ENCODE data around the gene KAZALD1. TPM values are rescaled to one million over a fixed set of nuclear protein-coding genes. Genes with fewer than 3 reads are reported as not detected.

The KAZALD1 gene
- total and polyA plus RNA-seq, 2 donors from 2014 or later: 9.7 to 9.8 TPM

DNA sequence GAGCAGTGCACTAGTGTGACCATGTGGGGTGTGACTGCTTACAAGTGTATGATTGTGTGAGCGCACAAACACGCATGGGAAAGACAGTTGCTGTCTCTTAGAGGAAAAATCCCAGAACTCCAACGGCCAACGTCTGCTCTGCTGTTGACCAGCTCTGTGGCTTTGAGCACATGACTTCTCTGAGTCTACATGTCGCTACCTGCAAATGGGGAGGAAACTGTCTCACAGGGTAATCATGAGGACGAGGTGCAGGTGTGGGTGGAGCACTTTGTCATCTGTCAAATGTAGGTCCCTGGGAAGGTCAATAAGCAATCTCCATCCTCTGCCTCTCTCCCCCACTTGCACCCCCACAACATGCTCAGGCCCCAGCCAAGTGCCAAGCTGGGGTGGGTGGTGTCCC lies 38.1 kb downstream of the KAZALD1 start:
- DNase-seq (no peak), FAIRE-seq (no peak)
- TF ChIP-seq, protein P1, sequence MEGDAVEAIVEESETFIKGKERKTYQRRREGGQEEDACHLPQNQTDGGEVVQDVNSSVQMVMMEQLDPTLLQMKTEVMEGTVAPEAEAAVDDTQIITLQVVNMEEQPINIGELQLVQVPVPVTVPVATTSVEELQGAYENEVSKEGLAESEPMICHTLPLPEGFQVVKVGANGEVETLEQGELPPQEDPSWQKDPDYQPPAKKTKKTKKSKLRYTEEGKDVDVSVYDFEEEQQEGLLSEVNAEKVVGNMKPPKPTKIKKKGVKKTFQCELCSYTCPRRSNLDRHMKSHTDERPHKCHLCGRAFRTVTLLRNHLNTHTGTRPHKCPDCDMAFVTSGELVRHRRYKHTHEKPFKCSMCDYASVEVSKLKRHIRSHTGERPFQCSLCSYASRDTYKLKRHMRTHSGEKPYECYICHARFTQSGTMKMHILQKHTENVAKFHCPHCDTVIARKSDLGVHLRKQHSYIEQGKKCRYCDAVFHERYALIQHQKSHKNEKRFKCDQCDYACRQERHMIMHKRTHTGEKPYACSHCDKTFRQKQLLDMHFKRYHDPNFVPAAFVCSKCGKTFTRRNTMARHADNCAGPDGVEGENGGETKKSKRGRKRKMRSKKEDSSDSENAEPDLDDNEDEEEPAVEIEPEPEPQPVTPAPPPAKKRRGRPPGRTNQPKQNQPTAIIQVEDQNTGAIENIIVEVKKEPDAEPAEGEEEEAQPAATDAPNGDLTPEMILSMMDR (IDR thresholded peaks at IDR 0.05; ENCODE audit: borderline replicate concordance, extremely low read depth, insufficient read depth): no peak
- H3K9ac ChIP-seq (ENCODE audit: low read length in 3 of 3): no peak overlapping the region
- H3K27me3 ChIP-seq (ENCODE audit: control insufficient read depth, insufficient read depth, low read length): peaks cover 2% of the 10 kb centered on the region
- H3K9me3 ChIP-seq (ENCODE audit: control insufficient read depth in 2 of 3, insufficient read depth in 1 of 3, low read length in 3 of 3): no peaks in the 10 kb centered on the region
- no peak overlapping the region for H3K27ac ChIP-seq (ENCODE audit: low read depth in 2 of 2, low read length in 2 of 2)
- H3K4me3 ChIP-seq (ENCODE audit: low read length in 3 of 3): no peak overlapping the region
- intact Hi-C loops (cut with DNase I): loop anchor here (5.0 kb wide), 1 partner anchor 42 kb away; no protein-coding TSS in a partner anchor
- H3K36me3 ChIP-seq (ENCODE audit: control insufficient read depth in 2 of 3, insufficient read depth in 3 of 3, low read length in 3 of 3): no peaks in the 10 kb centered on the region
- H3K4me1 ChIP-seq (ENCODE audit: control insufficient read depth in 2 of 3, insufficient read depth in 2 of 3, low read depth in 1 of 3, low read length in 3 of 3): no peaks in the 10 kb centered on the region

DNA sequence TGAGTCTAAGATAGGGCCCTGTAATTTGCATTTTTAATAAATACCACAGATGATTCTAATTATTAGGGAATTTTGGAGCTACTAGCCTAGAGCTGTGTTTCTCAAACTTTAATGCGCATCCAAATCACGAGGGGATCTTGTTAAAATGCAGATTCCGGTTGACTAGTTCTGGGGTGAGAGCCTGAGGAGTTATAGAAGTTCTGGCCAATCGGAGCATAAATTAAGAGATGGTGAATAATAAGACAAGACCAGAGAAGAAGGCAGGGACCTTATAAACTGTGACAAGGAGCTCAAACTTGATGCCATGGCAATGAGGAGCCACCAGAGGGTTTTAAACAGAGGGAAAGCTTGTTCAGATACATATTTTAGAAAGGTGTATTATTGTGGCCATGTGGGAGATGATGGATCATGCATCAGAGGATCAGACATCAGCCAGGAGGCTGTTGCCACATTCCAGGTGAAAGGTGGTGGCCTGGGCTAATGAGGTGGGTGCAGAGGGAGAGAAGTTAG lies 39.6 kb downstream of the KAZALD1 start:
- Histone ChIP-seq H3K36me3 (ENCODE audit: control insufficient read depth in 2 of 3, insufficient read depth in 3 of 3, low read length in 3 of 3) (no peaks in the 10 kb centered on the region), H3K9ac (ENCODE audit: low read length in 3 of 3) (no peak overlapping the region), H3K4me3 (ENCODE audit: low read length in 3 of 3) (no peak overlapping the region), H3K27me3 (ENCODE audit: control insufficient read depth, insufficient read depth, low read length) (peaks cover 2% of the 10 kb centered on the region), H3K9me3 (ENCODE audit: control insufficient read depth in 2 of 3, insufficient read depth in 1 of 3, low read length in 3 of 3) (no peaks in the 10 kb centered on the region), H3K4me1 (ENCODE audit: control insufficient read depth in 2 of 3, insufficient read depth in 2 of 3, low read depth in 1 of 3, low read length in 3 of 3) (no peaks in the 10 kb centered on the region), H3K27ac (ENCODE audit: low read depth in 2 of 2, low read length in 2 of 2) (no peak overlapping the region)
- FAIRE-seq (no peak), DNase-seq (no peak)
- TF ChIP-seq, protein P1 (IDR thresholded peaks at IDR 0.05; ENCODE audit: borderline replicate concordance, extremely low read depth, insufficient read depth): no peak
- intact Hi-C loops (cut with DNase I): no loop called here

DNA sequence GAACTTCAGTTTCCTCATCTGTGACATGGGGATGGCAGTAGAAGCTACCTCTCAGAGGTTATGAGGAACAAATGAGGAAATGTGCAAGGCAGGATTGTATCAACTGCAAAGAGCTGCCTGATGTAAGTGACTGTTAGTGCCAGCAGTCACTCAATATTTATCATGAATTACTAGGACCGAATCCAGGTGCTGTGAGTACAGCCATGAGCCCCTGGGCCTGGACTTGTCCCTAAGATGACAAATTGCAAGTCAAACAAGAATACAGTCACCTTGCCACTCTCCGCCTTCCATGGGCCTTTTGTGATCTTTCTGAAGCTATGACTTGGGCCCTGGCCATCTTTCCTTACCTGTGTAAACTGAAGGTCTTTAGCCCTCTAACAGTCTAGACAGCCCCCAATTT lies 41.6 kb downstream of the KAZALD1 start:
- Histone ChIP-seq H3K36me3 (ENCODE audit: control insufficient read depth in 2 of 3, insufficient read depth in 3 of 3, low read length in 3 of 3) (no peaks in the 10 kb centered on the region), H3K9ac (ENCODE audit: low read length in 3 of 3) (no peak overlapping the region), H3K9me3 (ENCODE audit: control insufficient read depth in 2 of 3, insufficient read depth in 1 of 3, low read length in 3 of 3) (no peaks in the 10 kb centered on the region), H3K27me3 (ENCODE audit: control insufficient read depth, insufficient read depth, low read length) (no peaks in the 10 kb centered on the region), H3K4me3 (ENCODE audit: low read length in 3 of 3) (no peak overlapping the region), H3K27ac (ENCODE audit: low read depth in 2 of 2, low read length in 2 of 2) (no peak overlapping the region), H3K4me1 (ENCODE audit: control insufficient read depth in 2 of 3, insufficient read depth in 2 of 3, low read depth in 1 of 3, low read length in 3 of 3) (no peaks in the 10 kb centered on the region)
- DNase-seq (no peak), FAIRE-seq (no peak)
- intact Hi-C loops (cut with DNase I): no loop called here
- TF ChIP-seq, protein P1 (IDR thresholded peaks at IDR 0.05; ENCODE audit: borderline replicate concordance, extremely low read depth, insufficient read depth): no peak

DNA sequence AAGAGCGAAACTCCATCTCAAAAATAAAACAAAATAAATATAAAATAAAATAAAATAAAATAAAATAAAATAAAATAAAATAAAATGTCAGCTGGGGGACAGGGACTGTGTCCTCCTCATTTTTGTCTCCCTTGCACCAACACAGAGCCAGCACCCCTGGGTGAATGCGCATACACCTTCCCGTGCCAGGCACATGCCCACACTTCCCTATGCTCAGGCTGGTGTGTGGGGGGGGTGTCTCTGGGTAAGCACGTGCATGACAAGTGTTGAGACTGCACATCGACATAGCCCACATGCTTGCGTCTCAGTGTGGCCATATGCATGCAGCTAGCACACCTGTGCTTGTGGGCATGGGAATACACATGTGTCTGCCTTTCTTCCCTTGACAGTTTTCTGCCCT lies 44.6 kb downstream of the KAZALD1 start:
- H3K4me1 ChIP-seq (ENCODE audit: control insufficient read depth in 2 of 3, insufficient read depth in 2 of 3, low read depth in 1 of 3, low read length in 3 of 3): no peaks in the 10 kb centered on the region
- TF ChIP-seq, protein P1 (IDR thresholded peaks at IDR 0.05; ENCODE audit: borderline replicate concordance, extremely low read depth, insufficient read depth): no peak
- no peaks in the 10 kb centered on the region for H3K36me3 ChIP-seq (ENCODE audit: control insufficient read depth in 2 of 3, insufficient read depth in 3 of 3, low read length in 3 of 3)
- H3K9ac ChIP-seq (ENCODE audit: low read length in 3 of 3): no peak overlapping the region
- intact Hi-C loops (cut with DNase I): no loop called here
- FAIRE-seq (no peak), DNase-seq (peak in 1 of 5 donors; percentile 32)
- H3K4me3 ChIP-seq (ENCODE audit: low read length in 3 of 3): no peak overlapping the region
- H3K9me3 ChIP-seq (ENCODE audit: control insufficient read depth in 2 of 3, insufficient read depth in 1 of 3, low read length in 3 of 3): no peaks in the 10 kb centered on the region
- H3K27me3 ChIP-seq (ENCODE audit: control insufficient read depth, insufficient read depth, low read length): no peaks in the 10 kb centered on the region
- no peak overlapping the region for H3K27ac ChIP-seq (ENCODE audit: low read depth in 2 of 2, low read length in 2 of 2)

Measured in kidney (tissue), 14 donors.